ENCODE measurements around the gene ESRRB.

ESRRB gene

GRCh38 chr14:76396714-76397187 lies 20.8 kb downstream of the ESRRB start:
- no peak for DNase-seq (ENCODE audit: insufficient read length, low spot score)
- FAIRE-seq, result no peak

DNA sequence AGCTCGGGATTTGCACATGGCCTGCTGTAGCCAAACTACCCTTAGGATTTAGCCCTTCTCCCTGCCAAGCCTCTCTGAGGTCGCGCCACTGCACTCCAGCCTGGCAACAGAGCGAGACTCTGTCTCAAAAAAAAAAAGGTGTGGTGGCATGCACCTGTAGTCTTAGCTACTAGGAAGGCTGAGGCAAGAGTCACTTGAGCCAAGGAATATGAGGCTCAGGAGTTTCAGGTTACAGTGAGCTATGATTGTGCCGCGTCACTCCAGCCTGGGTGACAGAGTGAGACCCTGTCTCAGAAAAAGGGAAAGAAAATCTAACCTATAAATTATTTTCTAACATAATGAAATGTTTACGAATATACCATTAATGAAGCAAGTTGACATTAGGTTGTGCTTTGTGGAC lies 29.7 kb downstream of the ESRRB start:
- FAIRE-seq (no peak), DNase-seq (ENCODE audit: insufficient read length, low spot score) (no peak)

DNA sequence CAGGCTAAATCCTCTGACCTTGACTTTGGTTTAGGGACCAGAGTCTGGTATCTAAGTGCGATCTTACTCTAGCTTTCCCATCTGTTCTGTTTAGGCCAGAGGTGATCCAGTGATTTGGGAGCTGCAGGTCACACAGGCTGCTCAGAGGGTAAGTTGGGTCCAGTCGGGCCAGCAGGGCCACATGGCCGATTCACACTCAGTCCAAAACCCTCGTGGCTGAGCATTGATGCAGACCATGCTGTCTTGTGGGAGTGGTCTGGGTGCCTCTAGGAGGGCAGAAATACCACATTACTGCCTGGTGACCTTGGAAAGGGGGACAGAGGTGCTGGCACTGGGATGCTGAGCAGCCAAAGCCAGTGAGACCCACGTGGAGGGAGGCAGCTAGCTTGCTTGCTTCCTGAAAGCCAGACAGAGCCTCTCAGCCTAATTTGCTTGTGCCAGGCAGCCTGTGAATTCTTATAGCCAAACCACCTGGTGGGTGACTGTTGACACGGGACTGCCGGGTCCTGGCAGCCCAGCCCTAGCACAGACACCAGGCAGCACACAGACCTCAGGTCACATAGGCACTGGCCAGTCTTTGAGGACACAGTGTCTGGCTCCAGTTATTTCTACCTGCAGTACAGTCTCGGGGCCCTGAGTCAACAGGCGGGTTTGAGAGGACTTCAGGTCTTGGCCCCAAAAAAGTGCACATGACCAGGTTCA lies 31.7 kb downstream of the ESRRB start:
- no peak for DNase-seq (ENCODE audit: insufficient read length, low spot score)
- FAIRE-seq, result no peak

DNA sequence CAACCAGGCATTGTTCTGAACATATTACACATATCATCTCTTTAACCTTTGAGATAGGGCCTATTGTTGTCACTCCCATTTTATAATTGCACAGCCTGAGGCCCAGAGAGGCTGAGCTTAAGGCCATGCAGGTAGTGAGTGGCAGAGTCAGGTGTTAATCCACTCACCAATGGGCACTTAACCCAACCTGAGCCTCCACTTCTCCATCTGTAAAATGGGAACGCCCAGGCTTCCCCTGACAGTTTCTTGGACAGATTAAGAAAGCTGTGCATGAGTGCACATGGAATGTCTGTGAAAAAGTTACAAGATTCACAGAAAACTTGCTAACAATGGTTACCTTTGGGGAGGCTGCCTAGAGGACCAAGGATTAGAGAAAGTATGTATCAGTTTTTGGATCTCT lies 32.9 kb downstream of the ESRRB start:
- no peak for FAIRE-seq
- no peak for DNase-seq (ENCODE audit: insufficient read length, low spot score)

- FAIRE-seq (no peak), DNase-seq (ENCODE audit: insufficient read length, low spot score) (no peak)
Observed at GRCh38 chr14:76412501-76412900, 36.6 kb downstream of the ESRRB start.

DNA sequence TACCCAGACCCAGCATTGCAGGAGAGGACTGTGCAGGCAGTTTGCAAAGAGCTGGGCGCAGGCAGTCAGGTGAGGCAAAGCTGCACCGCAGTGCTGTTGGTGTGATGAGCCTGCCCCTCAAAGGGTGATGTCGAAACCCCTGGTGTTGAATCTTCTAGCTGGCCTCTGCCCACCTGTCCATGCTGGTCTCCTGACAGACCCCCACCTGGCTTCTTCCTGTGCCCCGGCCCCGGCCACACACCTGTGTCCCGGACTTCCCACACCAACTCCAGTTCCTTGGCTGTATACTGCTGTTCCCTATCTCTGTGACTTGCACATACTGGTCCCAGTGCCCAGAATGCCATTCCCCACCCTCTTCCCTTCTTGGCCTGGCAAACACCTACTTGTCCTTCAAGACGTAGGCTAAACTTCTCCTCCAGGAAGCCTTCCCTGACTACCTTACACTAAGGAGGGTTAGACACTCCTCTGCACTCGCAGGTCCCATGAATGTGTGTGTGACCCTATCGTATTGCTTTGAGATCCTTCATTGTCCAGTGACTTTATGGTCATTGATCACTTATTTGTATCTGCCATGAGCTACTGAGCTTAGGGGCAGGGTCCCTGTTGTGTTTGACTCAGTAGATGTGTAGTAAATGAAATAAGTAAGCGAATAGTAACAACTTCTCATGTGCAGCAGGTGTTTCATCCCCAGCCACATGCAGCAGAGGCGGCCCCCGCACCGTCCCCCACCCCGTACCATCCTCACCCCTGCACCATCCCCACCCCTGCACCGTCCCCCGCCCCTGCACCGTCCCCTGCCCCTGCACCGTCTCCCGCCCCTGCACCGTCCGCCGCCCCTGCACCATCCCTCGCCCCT lies 37.4 kb downstream of the ESRRB start:
- DNase-seq (ENCODE audit: insufficient read length, low spot score) (no peak), FAIRE-seq (no peak)

- FAIRE-seq, result no peak
Observed at GRCh38 chr14:76413962-76414600, 38.1 kb downstream of the ESRRB start.

GRCh38 chr14:76419399-76419798 lies 43.5 kb downstream of the ESRRB start:
- no peak for FAIRE-seq

More at GRCh38 chr14:76413962-76414600, 38.1 kb downstream of the ESRRB start:
- DNase-seq (ENCODE audit: insufficient read length, low spot score), result no peak

GRCh38 chr14:76420827-76421226 lies 44.9 kb downstream of the ESRRB start:
- FAIRE-seq, result no peak
- no peak for DNase-seq (ENCODE audit: insufficient read length, low spot score)

More at GRCh38 chr14:76419399-76419798, 43.5 kb downstream of the ESRRB start:
- no peak for DNase-seq (ENCODE audit: insufficient read length, low spot score)

DNA sequence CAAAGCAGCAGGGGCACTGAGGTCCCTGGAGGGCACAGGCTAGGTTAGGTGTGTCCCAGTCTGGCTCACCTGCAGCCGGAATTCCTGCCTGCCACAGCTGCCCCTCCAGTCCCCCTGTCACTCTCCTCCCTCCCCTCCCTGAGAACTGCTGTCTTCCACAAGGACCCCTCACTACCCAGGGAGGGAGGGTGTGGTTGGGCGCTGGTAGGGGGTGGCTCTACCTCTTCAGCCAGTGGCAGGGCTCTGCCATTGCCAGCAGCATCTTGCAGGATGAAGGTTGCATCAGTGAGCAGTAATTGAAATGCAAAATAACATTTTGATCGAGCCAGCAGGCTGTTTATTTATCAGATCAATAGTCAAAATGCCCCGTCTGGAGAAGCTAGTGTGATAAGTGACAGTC lies 45.7 kb downstream of the ESRRB start:
- FAIRE-seq, result no peak
- no peak for DNase-seq (ENCODE audit: insufficient read length, low spot score)

- FAIRE-seq, result no peak
- no peak for DNase-seq (ENCODE audit: insufficient read length, low spot score)
Observed at GRCh38 chr14:76422662-76423061, 46.7 kb downstream of the ESRRB start.

GRCh38 chr14:76423534-76423933 lies 47.6 kb downstream of the ESRRB start:
- FAIRE-seq, result no peak
- no peak for DNase-seq (ENCODE audit: insufficient read length, low spot score)

DNA sequence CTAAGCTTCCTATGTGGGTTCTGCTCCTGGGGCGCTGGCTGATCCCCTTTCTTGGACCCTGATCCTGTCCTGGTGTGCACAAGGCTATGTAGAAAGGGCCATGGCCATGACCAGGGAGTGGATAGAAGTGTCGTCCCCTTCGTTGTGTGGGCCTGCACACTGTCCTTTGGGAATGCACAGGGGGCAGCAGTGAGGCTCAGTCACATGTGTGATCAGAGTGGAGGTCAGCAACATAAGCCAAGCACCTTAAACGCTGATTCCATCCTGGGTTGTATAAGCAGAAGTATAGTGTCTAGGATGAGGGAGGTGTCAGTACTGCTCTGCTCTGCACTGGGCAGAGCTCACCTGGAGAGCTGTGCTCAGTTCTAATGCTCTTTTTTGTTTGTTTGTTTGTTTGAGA lies 48.4 kb downstream of the ESRRB start:
- no peak for DNase-seq (ENCODE audit: insufficient read length, low spot score)
- no peak for FAIRE-seq

- DNase-seq (ENCODE audit: insufficient read length, low spot score) (no peak), FAIRE-seq (no peak)
Observed at GRCh38 chr14:76426161-76426696, 50.3 kb downstream of the ESRRB start.

DNA sequence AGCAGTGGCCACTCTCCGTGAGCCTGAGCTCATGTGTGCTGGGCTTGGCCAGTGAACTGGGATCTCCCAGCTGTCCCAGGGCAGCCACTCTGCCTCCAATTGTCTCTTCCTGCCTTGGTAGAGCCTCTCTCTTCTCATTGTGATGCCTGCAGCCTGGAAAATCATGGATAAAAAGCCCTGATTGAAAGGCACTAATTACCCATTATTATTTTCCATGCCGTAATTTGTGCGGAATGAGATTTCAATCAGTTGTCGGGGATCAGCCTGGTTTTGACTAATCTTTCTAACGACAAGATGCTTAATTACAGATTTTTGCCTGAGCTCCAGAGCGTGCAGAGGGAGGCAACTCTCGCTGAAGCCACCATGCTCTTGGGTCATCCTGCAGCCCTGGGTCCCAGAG lies 52.7 kb downstream of the ESRRB start:
- no peak for DNase-seq (ENCODE audit: insufficient read length, low spot score)
- no peak for FAIRE-seq

DNA sequence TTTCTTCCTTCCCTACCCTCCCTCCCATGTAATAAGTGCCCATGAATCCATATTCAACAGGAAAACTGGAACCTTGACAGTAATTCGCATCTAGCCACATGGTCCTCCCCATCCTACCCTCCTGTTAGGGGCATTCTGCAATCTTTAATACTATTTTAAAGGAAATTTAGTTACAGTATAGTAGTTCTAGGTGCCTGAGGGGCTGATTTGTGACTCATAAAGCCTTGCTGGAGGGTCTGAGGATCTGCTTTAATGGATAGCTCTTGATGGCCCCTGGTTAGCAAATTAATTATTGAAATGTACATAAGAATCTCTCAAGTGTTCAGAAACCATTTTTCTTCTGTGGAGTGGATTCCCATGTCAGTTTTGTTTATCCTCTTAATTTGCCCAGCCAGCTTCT lies 54.1 kb downstream of the ESRRB start:
- no peak for FAIRE-seq
- DNase-seq (ENCODE audit: insufficient read length, low spot score), result no peak

DNA sequence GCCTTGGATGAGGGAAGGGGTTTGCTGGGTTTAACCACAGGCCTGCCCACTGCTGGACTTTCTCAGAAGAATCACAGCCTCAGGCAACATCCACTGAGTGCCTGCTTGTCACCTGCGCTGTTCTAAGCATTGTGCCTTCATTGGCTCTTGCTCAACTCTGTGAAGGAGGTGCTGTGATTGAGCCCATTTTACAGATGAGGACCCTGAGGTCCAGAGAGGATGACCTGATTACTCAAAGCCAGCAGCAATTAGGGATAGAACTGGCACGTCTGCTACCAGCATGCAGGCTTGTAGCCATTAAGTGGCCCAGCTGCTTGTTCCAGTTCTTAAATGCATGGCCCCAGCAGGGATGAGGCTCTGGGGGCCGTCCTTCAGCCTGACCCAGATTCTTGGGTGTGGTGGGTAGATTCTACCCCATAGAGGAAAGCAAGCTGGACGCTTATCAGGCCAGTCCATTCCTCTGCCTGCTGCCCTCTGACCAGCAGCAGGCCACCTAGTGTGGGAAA lies 54.6 kb downstream of the ESRRB start:
- DNase-seq (ENCODE audit: insufficient read length, low spot score), result no peak
- FAIRE-seq, result no peak

GRCh38 chr14:76431538-76431937 lies 55.6 kb downstream of the ESRRB start:
- DNase-seq (ENCODE audit: insufficient read length, low spot score) (no peak), FAIRE-seq (no peak)

DNA sequence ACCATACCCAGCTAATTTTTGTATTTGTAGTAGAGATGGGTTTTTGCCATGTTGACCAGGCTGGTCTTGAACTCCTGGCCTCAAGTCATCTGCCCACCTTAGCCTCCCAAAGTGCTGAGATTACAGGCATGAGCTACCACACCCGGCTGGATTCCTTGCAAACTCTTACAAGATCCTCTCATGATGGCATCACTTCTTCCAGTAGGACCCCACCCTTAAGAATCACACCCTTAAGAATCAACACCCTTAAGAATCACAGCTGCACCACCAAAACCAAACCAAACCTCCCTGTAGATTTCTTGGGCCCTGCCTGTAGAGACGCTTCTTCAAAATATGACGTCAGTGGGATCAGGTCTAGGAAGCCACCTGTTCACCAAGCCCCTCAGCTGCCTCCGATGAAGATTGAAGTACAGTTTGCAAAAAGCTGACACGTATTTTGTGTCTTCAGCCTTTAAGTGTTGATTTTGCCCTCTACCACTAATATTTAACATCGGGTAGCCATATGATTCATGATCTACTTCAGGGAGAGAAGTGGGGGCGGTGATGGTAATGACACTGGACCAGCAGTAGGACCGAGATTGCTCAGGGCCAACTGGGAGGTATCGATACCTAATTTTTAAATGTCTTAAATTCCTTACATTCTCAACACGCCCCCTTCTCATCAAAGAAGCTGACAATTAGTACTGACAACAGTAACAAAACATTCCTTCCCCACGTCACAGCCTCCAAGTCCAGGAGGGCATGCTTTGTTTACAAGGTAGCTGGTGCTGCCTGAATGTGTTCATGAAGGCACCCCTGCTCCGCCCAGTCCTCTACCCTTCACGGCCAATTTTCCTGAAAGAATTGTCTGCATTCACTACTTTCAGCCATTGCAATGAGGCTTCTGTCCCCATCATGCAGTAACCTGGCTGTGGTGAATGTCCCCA lies 57.2 kb downstream of the ESRRB start:
- FAIRE-seq, result no peak
- DNase-seq (ENCODE audit: insufficient read length, low spot score), result no peak

DNA sequence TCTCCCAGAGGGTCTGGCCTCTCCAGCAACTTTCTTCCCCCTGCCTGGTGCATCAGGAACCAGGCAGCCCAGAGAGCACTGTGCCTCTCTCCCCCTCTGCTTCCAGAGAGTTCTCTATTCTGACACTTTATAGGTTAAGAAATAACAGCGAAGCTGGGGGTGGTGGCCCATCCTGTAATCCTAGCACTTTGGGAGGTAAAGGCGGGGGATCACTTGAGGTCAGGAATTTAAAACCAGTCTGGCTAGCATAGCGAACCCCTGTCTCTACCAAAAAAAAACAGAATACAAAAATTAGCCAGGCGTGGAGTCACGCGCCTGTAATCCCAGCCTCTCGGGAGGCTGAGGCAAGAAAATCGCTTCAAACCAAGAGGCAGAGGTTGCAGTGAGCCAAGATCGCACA lies 58.3 kb downstream of the ESRRB start:
- FAIRE-seq, result no peak
- no peak for DNase-seq (ENCODE audit: insufficient read length, low spot score)
